Testis (tissue), 3 donors: ENCODE measurements around the gene PHLDA3. TPM values are rescaled to one million over a fixed set of nuclear protein-coding genes. Genes with fewer than 3 reads are reported as not detected.

Experiments used
- DNase-seq: peaks from one replicate; pipeline ENCODE4 v3.0.0-alpha.2; 2019
- H3K27ac ChIP-seq, 2 donors: fragments of 200-600 bp; sonication (generic); one replicate each; pipeline ENCODE4 v1.5.1; 2019
- H3K27me3 ChIP-seq: fragments of 200-600 bp; sonication (generic); one replicate; pipeline ENCODE4 v1.5.1; 2019
- H3K36me3 ChIP-seq: fragments of 200-600 bp; sonication (generic); one replicate; pipeline ENCODE4 v1.5.1; 2017; ENCODE audit warnings: low read depth; ENCODE audit errors: missing control alignments
- H3K4me1 ChIP-seq: fragments of 200-600 bp; sonication (generic); one replicate; pipeline ENCODE4 v1.5.1; 2019
- H3K4me3 ChIP-seq, 2 donors: fragments of 200-600 bp; sonication (generic); one replicate each; pipeline ENCODE4 v1.5.1; 2017 to 2019
- H3K9me3 ChIP-seq: fragments of 200-600 bp; sonication (generic); one replicate; pipeline ENCODE4 v1.5.1; 2017
- CTCF ChIP-seq, 3 experiments: fragments of 450-650 bp in 2 of 3; fragments of 200-600 bp in 1 of 3; sonication (generic) in 1 of 3; IDR thresholded peaks; one replicate each; pipeline ENCODE4 v1.5.1; 2016 to 2019; ENCODE audit warnings: antibody characterized with exemption in 3 of 3, mild to moderate bottlenecking in 2 of 3, moderate library complexity in 1 of 3
- POLR2A ChIP-seq: fragments of 450-650 bp; IDR thresholded peaks from one replicate; pipeline ENCODE4 v1.6.1; 2017; ENCODE audit warnings: antibody characterized with exemption, mild to moderate bottlenecking, moderate library complexity
- WGBS, 2 donors: methylation state at CpG; one replicate each; pipeline ENCODE4 v1.1.5; 2018; 5-methylcytosine and 5-hydroxymethylcytosine counted together
- intact Hi-C: fragments of 100-400 bp; cut with DNase I; formaldehyde crosslinking; loops from one replicate; pipeline ENCODE4 v1.15.1; 2023; ENCODE audit warnings: low total_unique reads
- polyA plus RNA-seq: library from polyadenylated mRNA; stranded (reverse); fragments of 350-450 nt; fragmentation: Illumina TruSeq; extraction: RNeasy Lipid Tissue Mini Kit (QIAGEN cat#74804); gene quantifications from one replicate; pipeline ENCODE4 v1.2.3, GENCODE V29; 2014; ENCODE audit warnings: low read depth, low replicate concordance; ENCODE audit not compliant: insufficient read depth
- total RNA-seq, 2 donors: library from RNA; depleted of rRNA; stranded (reverse); fragments of >200 nt; gene quantifications; one replicate each; pipeline ENCODE4 v1.2.3, GENCODE V29; 2016

Gene PHLDA3
- total and polyA plus RNA-seq, 3 donors from 2014 or later = 22.7 to 24.0 (median 23.1) TPM

GRCh38 chr1:201422026-201422425 is 47.0 kb downstream of the PHLDA3 start:
- intact Hi-C loops = no loop called here
- TF ChIP-seq CTCF (IDR thresholded peaks at IDR 0.05) (no peak), POLR2A (no peak)
- Histone ChIP-seq H3K4me1 (no peaks in the 10 kb centered on the region), H3K36me3 (no peaks in the 10 kb centered on the region), H3K4me3 (no peak overlapping the region), H3K27ac (no peak overlapping the region), H3K27me3 (no peaks in the 10 kb centered on the region), H3K9me3 (no peaks in the 10 kb centered on the region)
- 83 to 84% methylated on average over 1 to 3 of the region's 3 CpGs for WGBS, 2 donors
- DNase-seq = no peak

- DNase-seq = no peak
- H3K27me3 ChIP-seq = no peaks in the 10 kb centered on the region
- intact Hi-C loops = no loop called here
- no peak for TF ChIP-seq CTCF (IDR thresholded peaks at IDR 0.05)
- no peaks in the 10 kb centered on the region for H3K9me3 ChIP-seq
- H3K4me1 ChIP-seq = no peaks in the 10 kb centered on the region
- H3K36me3 ChIP-seq = no peaks in the 10 kb centered on the region
- 80 to 82% methylated on average over 8 of the region's 8 CpGs for WGBS, 2 donors
- H3K27ac ChIP-seq = no peak overlapping the region
- no peak overlapping the region for H3K4me3 ChIP-seq
Measured at GRCh38 chr1:201421041-201421440, 47.9 kb downstream of the PHLDA3 start.

- Histone ChIP-seq H3K27ac (no peak overlapping the region), H3K4me1 (no peaks in the 10 kb centered on the region), H3K9me3 (no peaks in the 10 kb centered on the region), H3K36me3 (no peaks in the 10 kb centered on the region), H3K4me3 (no peak overlapping the region), H3K27me3 (no peaks in the 10 kb centered on the region)
- 73 to 95% methylated on average over 7 of the region's 7 CpGs for WGBS, 2 donors
- DNase-seq = no peak
- intact Hi-C loops = no loop called here
- TF ChIP-seq POLR2A (no peak), CTCF (IDR thresholded peaks at IDR 0.05) (no peak)
Measured at GRCh38 chr1:201420608-201421002, 48.4 kb downstream of the PHLDA3 start.

- Histone ChIP-seq H3K4me3 (no peak overlapping the region), H3K27me3 (no peaks in the 10 kb centered on the region), H3K4me1 (no peaks in the 10 kb centered on the region), H3K36me3 (no peaks in the 10 kb centered on the region), H3K9me3 (no peaks in the 10 kb centered on the region), H3K27ac (no peak overlapping the region)
- no peak for TF ChIP-seq CTCF (IDR thresholded peaks at IDR 0.05)
- no peak for TF ChIP-seq POLR2A
- peak; percentile 22 for DNase-seq
- WGBS, 2 donors = 62 to 84% methylated on average over 12 of the region's 12 CpGs
- intact Hi-C loops = no loop called here
Measured at GRCh38 chr1:201419746-201420607, 49.0 kb downstream of the PHLDA3 start.

- no peak for DNase-seq
- no peak overlapping the region for H3K4me3 ChIP-seq
- no peak overlapping the region for H3K27ac ChIP-seq
- no peaks in the 10 kb centered on the region for H3K4me1 ChIP-seq
- no peaks in the 10 kb centered on the region for H3K9me3 ChIP-seq
- H3K36me3 ChIP-seq = no peaks in the 10 kb centered on the region
- WGBS, 2 donors = 85 to 94% methylated on average over 4 of the region's 4 CpGs
- intact Hi-C loops = no loop called here
- H3K27me3 ChIP-seq = no peaks in the 10 kb centered on the region
- no peak for TF ChIP-seq POLR2A
- TF ChIP-seq CTCF (IDR thresholded peaks at IDR 0.05) = no peak
Measured at GRCh38 chr1:201419256-201419655, 49.7 kb downstream of the PHLDA3 start.
